Endothelial cell of hepatic sinusoid (primary cell): ENCODE results near the gene HNRNPAB.

Experiments used
- in situ Hi-C: cut with HindIII; loops from 2 replicates; pipeline ENCODE4 v1.10.0; 2017; ENCODE audit warnings: low sequenced_read_pairs

Gene HNRNPAB

DNA sequence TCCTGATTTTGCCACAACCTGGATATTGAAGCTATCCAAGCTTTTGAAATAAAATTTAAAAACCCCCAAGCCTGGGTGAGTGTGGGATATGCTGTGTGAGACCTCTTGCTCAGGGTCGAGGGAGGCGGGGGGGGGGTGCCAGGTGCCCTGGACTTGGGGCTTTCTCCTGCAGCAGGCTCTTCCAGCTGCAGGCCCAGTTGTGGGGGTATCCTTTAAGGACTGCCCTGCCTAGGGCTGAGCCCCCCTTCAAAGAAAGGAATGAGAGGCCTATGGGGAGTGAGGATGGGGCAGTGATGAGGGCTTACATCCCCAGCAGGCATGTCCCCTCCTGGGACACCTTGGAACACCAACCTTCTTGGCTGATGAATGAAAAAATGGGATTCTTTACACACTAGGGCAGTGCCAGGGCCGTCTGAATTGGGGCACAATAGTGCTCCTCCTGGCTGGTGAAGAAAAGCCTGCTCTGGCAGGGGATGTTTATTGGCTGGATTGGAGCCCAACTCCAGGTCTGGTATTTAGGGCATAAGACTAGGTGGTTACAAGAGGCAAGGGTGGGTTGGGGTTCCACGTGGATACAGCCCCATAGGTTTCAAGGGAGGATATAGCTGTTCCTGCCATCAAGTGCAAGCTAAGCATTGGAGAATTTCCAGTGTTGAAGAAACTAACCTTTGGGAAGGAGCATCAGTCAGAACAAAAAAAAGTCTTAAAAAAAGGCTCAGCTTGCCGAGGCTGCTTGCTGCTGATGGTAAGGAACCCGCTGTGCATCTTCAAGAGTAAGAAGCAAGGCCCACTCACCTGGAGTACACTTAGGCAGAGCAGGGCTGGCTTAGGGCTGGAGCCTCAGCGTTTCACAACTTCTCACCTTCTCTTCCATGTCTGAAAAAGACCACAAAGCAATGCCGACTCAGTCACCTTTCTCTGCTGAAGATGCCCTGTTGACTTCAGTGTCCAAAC is 7.0 kb downstream of the HNRNPAB start:
- in situ Hi-C loops = no loop called here

DNA sequence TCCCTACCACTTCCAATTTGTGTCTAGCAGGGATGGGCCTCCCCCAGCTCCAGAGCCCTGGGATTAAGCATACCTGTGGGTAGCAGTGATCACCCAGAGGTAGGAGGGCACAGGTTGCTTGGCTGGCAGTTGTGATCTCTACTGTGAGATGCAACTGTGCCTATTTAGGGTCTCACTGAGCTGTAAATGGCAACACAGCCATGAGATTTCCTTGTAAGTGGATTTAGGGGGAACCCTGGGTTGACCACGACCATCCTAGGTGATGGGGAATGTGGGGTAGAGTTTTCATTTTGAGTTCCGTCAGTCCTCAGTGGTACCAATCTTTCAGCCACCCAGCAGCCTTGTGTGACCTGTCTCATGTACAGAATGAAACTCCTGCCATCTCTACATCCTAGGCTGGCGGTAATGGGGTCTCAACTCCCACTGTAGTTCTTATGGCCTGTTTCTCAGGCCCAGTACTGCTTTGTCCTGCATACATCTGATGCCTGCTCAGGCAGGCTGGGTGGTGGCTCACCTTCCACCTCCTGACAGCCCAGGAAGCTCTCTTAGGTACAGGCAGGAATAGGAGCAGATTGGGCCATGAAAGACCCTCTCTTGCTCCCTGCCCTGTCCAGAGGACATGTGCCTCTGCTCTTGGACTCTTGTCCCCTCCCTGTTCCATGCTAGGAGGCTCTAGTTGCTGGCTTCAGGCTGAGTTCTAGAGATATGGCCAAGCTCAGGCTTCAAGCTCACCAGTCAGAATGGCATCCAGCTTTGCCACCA is 8.1 kb downstream of the HNRNPAB start:
- in situ Hi-C loops = no loop called here

DNA sequence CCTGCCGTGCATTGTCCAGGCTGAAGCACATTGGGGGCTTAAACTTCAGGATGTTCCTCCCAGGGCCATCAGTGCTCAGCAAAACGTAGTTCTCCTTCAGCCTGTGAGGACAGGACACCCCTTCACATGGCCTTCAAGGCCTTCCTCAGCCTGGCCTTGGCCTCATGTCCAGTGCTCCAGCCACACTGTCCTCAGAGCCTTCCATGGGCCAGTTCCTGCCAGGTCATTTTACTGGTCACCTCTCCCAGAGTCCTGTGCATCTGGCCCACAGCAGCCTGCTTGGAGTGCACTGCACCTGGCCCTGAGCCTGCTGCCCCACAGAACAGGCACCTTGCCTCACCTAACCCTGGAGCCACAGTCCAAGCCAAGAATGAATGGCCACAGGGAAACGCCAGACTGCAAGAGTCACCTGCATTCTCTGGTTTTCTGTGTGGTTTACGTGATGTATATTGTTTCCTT is 8.7 kb downstream of the HNRNPAB start:
- in situ Hi-C loops = no loop called here

- in situ Hi-C loops = no loop called here
Measured at GRCh38 chr5:178213748-178214151, 9.4 kb downstream of the HNRNPAB start.

GRCh38 chr5:178214160-178214803 is 9.9 kb downstream of the HNRNPAB start:
- in situ Hi-C loops = no loop called here

GRCh38 chr5:178215280-178216002 is 11.1 kb downstream of the HNRNPAB start:
- in situ Hi-C loops = no loop called here

DNA sequence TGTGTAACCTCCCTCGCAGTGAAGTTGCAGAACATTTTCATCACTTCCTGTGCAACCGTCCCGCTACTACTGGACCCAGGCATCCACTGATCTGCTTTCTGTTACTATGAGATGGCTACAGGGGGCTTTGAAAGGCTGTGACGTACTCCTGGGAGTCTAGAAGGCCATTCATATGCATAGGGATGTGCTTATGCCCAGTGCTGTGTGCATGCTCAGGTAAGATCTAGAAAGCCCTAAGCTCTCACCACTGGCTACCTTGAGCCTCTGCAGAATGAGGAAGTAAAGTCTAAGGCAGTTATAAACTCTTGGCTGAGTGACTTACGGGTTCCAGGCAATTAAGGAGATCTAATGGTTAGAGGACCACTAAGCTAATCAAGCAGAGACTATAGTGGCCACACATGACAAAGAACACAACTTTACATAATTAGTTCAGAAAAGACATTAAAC is 11.8 kb downstream of the HNRNPAB start:
- in situ Hi-C loops = no loop called here

GRCh38 chr5:178216779-178217178 is 12.4 kb downstream of the HNRNPAB start:
- in situ Hi-C loops = no loop called here

- in situ Hi-C loops = no loop called here
Measured at GRCh38 chr5:178218237-178218776, 14.0 kb downstream of the HNRNPAB start.

DNA sequence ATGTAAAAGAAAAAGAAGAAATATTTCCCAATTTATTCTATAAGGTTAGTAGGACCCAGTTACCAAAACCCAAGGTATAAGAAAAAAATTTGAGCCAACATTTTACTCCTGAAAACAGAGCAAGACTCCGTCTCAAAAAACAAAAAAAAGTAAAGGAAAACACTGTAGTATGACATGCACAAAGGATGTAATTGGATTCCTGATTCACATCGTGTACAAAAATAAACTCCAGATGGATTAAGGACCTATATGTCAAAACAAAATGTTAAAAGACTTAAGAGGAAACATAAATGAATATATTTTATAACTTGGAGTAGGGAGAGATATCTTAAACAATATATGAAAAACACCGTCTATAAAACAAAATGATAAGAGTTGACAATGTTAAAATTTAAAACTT is 14.5 kb downstream of the HNRNPAB start:
- in situ Hi-C loops = no loop called here

GRCh38 chr5:178221282-178221681 is 16.9 kb downstream of the HNRNPAB start:
- in situ Hi-C loops = no loop called here

- in situ Hi-C loops = no loop called here
Measured at GRCh38 chr5:178221853-178222252, 17.5 kb downstream of the HNRNPAB start.

DNA sequence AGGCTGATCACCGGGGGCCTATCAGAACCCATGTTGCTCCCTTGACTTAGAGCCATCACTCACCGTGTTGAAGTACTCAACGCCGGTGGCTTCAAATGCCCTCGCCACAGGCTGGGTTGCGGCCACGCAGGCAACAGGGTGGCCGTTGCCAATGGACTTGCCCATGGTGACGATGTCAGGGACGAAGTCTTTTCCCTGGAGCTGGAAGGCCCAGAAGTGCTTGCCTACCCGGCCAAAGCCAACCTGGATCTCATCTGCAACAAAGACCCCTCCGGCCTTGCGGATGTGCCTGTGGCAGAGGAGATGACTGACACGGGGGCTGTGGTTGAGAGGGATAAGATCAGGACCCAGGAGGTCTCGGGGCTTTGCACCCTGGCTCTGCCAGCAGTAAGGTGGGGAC is 18.0 kb downstream of the HNRNPAB start:
- in situ Hi-C loops = no loop called here

DNA sequence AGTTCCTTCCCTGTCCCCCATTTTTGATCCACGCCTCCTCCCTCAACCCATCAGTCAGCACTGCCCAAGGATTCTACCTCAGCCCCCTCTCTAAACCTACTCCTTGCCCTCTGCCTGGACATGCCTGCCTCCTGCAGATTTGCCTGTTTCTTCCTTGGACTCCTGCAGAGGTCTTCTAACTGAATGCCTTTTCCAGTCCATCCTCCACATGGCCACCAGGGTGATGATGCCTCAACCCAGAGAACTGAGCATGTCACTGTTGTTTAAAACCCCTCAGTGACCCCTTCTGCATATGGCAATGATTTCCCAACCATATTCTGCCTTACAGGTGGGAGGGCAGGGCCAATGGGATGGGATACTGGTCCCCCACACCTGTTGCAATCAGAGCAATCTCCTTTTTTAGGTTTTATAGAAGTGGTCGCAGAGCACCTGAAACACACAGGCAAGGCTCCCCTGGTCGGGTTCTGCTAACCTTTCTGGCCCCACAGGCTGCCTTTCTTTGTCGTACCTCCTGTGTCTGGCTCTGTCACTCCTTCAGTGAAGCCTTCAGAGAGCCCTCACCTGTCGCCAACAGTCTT is 19.0 kb downstream of the HNRNPAB start:
- in situ Hi-C loops = no loop called here

DNA sequence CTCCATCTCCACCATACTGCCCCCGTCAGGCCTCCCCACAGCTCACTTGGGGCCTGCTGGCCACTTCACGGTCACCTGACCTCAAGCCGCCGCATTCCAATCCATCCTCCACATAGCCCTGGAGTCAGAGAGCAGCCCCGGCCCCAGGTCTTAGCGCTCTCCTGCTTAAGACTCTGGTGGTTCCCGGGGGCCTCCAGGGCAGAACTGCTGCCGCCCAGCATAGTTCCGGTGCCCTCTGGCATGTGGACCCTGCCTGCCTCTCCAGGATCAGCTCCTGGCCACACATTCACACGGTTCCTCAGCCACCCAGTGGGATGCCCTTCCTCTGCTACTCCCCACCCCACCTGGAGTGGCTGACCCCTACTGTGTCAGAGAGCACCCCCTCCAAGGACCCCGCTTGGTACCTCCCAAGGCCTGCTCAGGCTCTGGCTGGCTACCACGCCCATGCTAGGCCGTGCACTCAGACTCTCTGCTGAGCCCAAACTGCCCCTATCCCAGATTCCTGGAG is 19.5 kb downstream of the HNRNPAB start:
- in situ Hi-C loops = no loop called here

DNA sequence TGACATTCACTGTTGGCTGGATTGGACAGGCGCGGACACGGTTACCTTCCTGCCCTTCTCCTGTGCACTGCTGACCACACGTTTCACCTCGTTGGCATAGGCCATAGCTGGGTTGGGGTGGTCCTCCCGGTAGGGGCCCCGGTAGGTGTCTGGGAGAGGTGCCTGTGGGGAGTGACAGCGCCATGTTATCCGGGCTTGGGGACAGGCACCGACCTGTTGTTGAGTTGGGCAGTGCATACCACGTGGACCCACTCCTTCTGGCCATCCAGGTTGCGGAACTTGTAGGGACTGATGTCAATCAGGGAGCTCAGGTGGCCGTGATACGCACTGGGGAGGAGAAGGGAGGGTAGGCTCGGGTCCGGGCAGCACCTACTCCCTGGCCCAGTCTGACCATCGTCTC is 20.1 kb downstream of the HNRNPAB start:
- in situ Hi-C loops = no loop called here

DNA sequence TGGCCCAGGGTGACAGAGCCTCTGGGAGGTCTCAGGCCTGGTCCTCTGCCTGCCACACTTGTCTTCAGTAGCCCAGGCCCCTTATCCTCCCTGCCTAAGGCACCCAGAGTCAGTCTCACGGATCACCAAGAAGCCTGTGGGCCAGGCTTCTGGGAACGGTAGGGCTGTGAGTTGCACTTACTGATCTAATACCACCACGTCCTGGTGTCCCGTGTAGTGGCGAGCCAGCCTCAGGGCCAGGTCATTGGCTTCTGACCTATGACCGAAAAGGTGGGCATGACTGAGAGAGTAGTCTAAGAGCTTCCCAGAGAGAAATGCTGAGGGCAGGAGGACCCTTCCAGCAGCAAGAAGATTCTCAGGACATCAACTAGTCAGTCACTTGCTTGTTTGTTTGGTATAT is 20.8 kb downstream of the HNRNPAB start:
- in situ Hi-C loops = no loop called here

DNA sequence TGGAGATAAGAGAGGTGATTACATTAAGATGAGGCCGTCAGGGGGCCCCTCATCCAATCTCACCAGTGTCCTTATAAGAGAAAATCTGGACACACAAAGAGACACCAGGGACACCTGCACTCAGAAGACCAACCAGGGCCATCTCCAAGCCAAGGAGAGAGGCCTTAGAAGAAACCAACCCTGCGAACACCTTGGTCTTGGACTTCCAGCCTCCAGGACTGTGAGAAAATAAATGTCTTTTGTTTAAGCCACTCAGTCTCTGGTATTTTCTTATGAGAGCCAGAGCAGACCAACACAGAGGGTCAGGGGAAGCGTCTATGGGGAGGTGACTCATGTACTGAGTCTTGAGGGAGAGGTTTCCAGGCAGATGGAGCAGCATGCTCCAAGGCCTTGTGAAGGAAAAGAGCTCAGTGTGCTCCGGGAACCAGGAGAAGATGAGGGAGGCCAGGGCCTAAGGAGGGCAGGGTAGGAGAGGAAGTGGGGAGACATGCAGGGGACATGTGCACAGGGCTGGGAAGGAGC is 22.9 kb downstream of the HNRNPAB start:
- in situ Hi-C loops = no loop called here

GRCh38 chr5:178227929-178228328 is 23.6 kb downstream of the HNRNPAB start:
- in situ Hi-C loops = no loop called here

GRCh38 chr5:178228609-178229008 is 24.3 kb downstream of the HNRNPAB start:
- in situ Hi-C loops = no loop called here
